Stimulated activated CD8-positive, alpha-beta memory T cell treated with anti-CD3 and anti-CD28 coated beads, Interleukin-12 subunit alpha, Interleukin-12 subunit beta, amount 100 ng/mL, for 24 hours (primary cell): Measurements from ENCODE around the gene IAH1.
"Not testable (repeated sequence)": the region's sequence is repeated elsewhere in the genome, so short reads cannot be mapped to it uniquely, and the experiment has no call there.

ENCODE experiments used
- DNase-seq: peaks from one replicate; pipeline ENCODE4 v3.0.0-alpha.2; 2020; ENCODE audit errors: extremely low read depth

IAH1 gene

GRCh38 chr2:9473308-9473984, 905 bp upstream of the IAH1 start:
- no peak for DNase-seq

- peak; percentile 20 for DNase-seq
Observed at GRCh38 chr2:9473985-9474360, 378 bp upstream of the IAH1 start.

GRCh38 chr2:9477914-9478313, 3.6 kb downstream of the IAH1 start:
- DNase-seq: no peak

- no peak for DNase-seq
Observed at GRCh38 chr2:9478526-9478925, 4.2 kb downstream of the IAH1 start.

GRCh38 chr2:9480157-9480556, 5.8 kb downstream of the IAH1 start:
- DNase-seq: no peak

- DNase-seq: no peak
Observed at GRCh38 chr2:9483107-9483506, 8.8 kb downstream of the IAH1 start.

GRCh38 chr2:9484533-9484932, 10.2 kb downstream of the IAH1 start:
- DNase-seq: no peak

GRCh38 chr2:9488583-9489547, 14.5 kb downstream of the IAH1 start:
- no peak for DNase-seq

- no peak for DNase-seq
Observed at GRCh38 chr2:9490789-9491188, 16.4 kb downstream of the IAH1 start.

- no peak for DNase-seq
Observed at GRCh38 chr2:9492927-9493326, 18.6 kb downstream of the IAH1 start.

GRCh38 chr2:9493478-9493877, 19.1 kb downstream of the IAH1 start:
- no peak for DNase-seq

- no peak for DNase-seq
Observed at GRCh38 chr2:9494081-9494480, 19.7 kb downstream of the IAH1 start.

- no peak for DNase-seq
Observed at GRCh38 chr2:9497017-9497416, 22.7 kb downstream of the IAH1 start.

GRCh38 chr2:9498210-9498609, 23.9 kb downstream of the IAH1 start:
- no peak for DNase-seq

GRCh38 chr2:9508931-9509330, 34.6 kb downstream of the IAH1 start:
- DNase-seq: no peak

GRCh38 chr2:9513946-9514345, 39.6 kb downstream of the IAH1 start:
- DNase-seq: not testable (repeated sequence)

GRCh38 chr2:9517118-9517782, 42.9 kb downstream of the IAH1 start:
- no peak for DNase-seq

GRCh38 chr2:9518163-9518562, 43.8 kb downstream of the IAH1 start:
- DNase-seq: no peak

- no peak for DNase-seq
Observed at GRCh38 chr2:9518780-9519179, 44.4 kb downstream of the IAH1 start.

- DNase-seq: no peak
Observed at GRCh38 chr2:9519250-9519649, 44.9 kb downstream of the IAH1 start.

GRCh38 chr2:9524291-9524690, 49.9 kb downstream of the IAH1 start:
- no peak for DNase-seq

GRCh38 chr2:9525266-9525665, 50.9 kb downstream of the IAH1 start:
- DNase-seq: no peak
